ENCODE data around the gene CCN6. TPM values are rescaled to one million over a fixed set of nuclear protein-coding genes. Genes with fewer than 3 reads are reported as not detected.
A peak's percentile ranks its signal among the peaks of the same experiment; 100 is the strongest.

Gene CCN6
- total RNA-seq, result 0.39 TPM

DNA sequence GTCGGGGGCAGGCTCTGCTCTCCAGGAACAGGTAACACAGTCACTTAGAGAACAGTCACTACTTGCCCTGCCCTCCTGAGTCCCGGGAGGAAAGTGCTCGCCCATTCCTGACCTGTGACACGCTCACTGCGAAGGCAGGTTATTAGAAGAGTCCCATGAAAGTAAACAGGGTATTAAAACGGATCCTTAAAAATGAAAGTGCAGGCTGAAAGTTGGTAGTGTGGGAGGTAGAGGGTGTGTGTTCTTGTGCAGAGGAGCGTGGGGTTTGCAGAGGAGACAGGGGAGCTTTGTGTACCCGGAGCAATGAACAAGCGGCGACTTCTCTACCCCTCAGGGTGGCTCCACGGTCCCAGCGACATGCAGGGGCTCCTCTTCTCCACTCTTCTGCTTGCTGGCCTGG, at the start of gene CCN6:
Gene CCN6 (plus strand): TSS at position 104 of the 400 bp plus-strand sequence. CDS start 254 bp downstream, at position 358.
- no peak for DNase-seq

DNA sequence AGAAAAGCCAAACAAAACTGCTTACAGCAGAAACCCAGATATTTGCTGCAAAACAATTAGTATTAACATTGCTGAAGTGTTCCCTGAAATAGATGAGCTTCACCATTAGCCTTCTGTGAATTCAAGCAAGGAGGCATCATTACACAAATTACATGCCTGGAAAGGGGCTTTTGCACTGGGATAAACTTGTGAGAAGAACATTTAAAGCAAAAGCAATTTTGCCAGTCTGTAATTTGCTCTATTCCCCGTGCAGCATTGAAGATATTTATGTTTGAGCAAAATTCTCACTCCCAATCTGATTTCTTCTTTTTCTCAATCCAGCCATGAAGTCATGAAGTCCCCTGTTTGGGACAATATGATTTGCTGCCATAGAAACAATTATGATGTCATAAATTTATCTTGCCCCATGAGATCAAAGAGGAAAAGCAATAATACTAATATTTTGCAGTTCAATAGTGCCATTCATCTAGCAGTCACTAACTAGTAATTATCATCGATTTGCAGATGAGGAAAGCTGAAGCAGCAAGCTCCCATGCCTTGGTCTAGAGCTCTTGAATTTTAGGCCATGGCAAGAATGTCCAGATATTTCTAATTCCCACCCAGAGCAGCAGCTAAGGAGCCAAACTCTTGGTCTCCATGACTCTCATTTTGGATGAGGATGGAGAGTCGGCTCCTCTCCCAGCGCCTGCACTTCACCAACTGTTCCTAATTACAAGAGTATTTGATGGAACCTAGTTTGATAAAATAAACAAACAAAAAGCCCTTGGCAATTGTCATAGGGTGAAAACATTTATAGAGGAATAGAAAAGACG, 49.5 kb upstream of the CCN6 start:
- DNase-seq, result peak; percentile 90

GRCh38 chr6:112005013-112005371, 48.9 kb upstream of the CCN6 start:
- peak; percentile 90 for DNase-seq

GRCh38 chr6:112007254-112007653, 46.6 kb upstream of the CCN6 start:
- DNase-seq, result no peak

- DNase-seq, result no peak
Observed at GRCh38 chr6:112007805-112008204, 46.1 kb upstream of the CCN6 start.

DNA sequence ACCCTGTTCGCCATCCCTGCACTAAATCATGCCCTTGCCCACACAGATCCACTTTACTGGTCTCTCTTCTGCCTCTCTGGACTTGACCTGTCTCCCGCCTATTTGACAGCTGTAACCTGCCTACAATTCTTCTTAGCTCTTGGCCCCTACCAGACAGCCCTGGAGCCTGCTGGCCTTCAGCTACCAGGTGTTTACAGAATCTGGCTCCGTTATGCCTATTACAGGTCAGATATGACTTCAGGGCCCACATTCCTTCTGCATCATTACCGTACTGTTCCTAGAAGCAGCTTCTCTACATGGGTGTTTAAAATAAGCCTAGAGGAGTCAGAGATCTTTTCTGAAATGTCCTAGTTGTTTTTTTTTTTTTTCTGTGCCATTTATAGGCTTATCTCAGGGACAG, 45.4 kb upstream of the CCN6 start:
- DNase-seq, result no peak

GRCh38 chr6:112010328-112010727, 43.6 kb upstream of the CCN6 start:
- no peak for DNase-seq

GRCh38 chr6:112013051-112013450, 40.9 kb upstream of the CCN6 start:
- no peak for DNase-seq

DNA sequence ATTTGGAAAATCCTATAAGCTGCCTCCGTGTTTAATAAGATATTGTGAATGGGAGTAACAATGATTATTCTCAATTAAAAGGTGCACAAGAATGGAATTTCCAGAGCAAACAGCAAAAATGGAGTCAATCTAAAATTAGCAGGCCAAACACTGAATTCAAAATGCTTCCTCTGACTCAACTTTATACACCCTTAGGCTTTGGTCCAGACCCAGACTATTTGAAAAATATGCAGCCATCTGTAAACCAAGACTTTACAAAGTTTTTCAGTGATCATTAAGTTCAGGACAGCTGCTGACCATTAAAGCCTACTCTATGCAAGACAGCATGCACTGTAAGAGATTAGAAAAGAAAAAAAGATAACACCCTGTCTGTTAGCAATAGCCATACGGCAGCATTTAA, 39.4 kb upstream of the CCN6 start:
- peak; percentile 63 for DNase-seq

- no peak for DNase-seq
Observed at GRCh38 chr6:112015725-112016124, 38.2 kb upstream of the CCN6 start.

GRCh38 chr6:112016320-112016719, 37.6 kb upstream of the CCN6 start:
- no peak for DNase-seq

DNA sequence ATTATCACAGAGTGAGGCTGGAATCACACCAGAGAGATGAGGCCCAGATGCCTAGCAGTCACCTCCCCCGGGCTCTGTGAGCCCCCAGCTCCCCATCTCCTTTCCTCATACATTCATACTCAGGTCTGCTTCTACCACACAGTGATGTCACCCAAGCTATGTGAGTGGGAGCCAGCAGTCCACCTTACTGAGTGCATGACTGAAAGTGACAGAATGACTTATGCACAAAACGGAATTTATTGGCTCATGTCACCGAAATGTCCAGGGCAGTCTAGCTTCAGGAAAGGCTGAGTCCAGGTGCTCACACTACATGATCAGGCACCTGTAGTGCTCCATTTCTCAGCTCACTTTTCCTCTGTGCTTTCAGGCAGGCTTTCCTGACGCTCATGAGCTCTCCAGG, 36.7 kb upstream of the CCN6 start:
- no peak for DNase-seq

DNA sequence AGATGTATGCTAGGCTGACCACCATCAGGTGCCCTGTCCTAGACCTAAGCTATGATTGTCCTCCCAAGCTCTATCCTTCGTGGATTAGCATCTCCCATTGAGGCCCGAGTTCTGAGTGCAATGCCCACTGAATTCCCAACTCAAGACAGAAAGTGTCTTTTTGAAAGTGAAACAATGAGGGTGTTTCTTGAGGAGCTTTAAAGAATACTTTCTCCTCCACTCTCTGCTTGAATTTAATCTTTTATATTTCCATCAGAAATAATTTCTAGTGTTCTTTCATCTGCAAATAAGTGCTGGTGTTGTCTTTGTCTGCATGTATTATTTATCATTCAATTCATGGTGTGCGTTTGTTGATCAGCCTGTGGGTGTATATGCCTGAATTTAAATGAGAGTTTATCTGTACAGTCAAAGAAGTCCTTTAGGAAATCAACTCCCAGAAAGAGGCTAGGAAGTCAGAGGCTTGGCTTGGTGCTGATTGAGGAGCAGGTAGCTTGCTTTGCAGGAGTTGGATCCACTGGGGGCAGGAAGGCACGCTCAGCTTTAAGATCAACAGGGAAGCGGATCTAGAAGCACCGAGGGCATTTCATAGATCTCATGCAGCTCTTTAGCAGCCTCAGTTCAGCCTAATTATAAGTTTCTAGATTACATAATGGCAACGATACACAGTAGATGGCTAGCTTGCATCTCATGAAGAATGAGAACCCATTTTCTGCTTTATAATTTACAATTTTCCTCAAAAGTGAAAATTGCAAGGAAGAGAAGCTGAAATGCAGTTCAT, 36.0 kb upstream of the CCN6 start:
- no peak for DNase-seq

DNA sequence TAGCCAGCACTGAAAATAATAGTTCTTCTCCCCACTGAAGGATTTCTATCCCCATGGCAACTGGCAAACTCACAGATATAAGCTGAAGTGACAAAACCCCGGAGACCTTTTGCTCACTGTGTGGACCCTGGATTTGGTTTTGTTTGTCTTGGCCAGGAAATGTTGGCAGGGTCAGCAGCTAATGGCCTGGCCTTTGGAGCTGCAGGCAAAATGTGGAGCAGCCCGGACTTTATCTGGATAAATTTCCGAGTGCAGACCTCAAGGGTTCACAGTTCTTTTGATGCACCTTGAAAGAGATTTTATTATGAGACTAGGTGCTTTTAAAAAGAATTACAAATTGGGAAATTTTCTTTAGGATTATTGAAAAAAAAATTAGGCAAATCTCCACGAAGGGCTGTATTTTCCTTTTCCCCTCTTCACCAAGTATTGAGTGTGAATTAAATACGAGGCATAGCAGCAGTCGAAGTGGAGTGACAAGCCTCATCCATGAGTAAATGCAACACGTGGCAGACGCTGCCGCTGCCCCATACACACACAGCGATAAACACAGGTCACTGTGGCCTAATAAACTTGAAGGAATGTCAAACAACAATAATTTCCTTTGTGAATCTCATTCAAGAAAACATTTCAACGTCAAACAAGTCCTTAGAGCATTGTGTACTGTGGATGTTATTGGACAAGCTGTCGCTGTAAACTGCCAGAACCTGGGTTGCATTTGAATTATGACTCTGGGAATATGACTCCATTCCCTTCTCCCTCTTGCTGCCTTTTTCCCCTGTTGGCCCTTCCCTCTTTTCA, 35.1 kb upstream of the CCN6 start:
- DNase-seq, result peak; percentile 79

- no peak for DNase-seq
Observed at GRCh38 chr6:112019589-112019988, 34.3 kb upstream of the CCN6 start.

- DNase-seq, result no peak
Observed at GRCh38 chr6:112021691-112022310, 32.1 kb upstream of the CCN6 start.

DNA sequence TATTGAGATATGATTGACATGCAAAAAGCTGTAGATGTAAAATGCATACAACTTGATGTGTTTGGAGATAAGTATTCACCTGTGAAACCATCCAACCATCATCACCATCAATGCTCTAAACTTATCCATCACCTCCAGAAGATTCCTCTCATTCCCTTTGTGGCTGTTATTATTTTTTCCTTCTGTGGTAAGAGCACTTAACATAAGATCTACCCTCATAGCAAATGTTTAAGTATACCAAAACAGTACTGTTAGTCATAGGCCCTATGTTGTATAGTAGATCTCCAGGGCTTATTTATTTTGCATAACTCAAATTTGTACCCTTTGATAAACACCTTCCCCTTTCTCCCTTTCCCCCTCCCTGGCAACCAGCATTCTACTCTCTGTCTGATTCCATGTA, 31.2 kb upstream of the CCN6 start:
- no peak for DNase-seq

- DNase-seq, result no peak
Observed at GRCh38 chr6:112024464-112024863, 29.4 kb upstream of the CCN6 start.

DNA sequence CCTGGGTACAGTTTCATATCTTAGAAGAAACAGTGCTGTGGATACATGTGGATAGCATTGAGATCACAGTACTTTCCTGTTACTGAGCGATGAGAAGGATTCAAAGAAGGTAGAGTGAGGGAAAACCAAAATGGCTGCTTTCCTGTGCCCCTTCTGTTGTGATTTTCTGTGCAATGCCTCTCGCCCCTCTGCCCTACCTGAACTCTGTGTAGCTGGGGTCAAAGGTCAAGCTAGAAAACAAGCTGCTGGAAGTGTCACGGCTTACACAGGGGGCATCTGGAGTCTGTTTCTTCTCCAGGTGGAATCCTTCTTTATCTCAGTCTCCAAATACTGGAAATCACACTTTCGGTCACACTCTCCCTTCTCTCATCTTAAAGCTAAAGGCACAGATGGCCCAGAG, 27.0 kb upstream of the CCN6 start:
- DNase-seq, result no peak

DNA sequence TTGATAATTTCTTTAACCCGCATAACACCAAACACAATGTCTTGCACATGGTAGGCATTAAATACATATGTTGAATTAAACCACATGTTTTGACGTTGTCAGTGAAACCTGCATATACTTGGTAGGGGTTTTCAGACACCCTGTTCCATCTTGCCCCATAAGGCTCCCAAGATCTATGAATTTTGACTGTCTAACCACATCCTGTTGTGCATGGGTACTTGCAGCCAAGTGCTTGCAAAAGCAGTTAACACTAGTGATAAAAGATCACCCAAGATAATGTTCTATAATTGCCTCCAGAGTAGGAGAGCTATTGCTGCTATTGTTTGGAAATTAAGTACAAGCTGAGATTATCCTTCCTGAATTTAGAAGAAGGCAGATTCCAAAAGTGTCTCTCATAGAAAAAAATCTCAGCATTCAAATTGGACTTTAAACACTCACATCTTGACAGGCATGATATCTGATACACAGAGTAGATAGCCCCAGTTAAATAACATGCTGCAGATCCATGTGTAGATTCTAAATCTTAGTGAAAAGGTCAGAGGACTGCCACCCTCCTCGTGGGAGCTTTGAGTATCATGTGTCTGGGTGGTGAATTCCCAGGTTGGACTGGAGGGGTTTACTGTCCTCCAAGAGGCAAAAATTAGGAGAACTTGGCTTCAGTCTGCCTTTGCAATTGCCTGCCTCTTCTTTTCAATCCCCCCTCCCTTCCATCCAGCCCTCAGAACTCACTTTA, 25.8 kb upstream of the CCN6 start:
- peak; percentile 78 for DNase-seq

- no peak for DNase-seq
Observed at GRCh38 chr6:112029045-112029822, 24.7 kb upstream of the CCN6 start.

Measured in skin of body (tissue), 2 donors.